ENCODE measurements around the gene SCN7A.

Gene SCN7A

GRCh38 chr2:166518634-166519390 lies 24.8 kb upstream of the SCN7A start:
- DNase-seq (ENCODE audit: low read depth): no peak
- TF ChIP-seq, protein P1, sequence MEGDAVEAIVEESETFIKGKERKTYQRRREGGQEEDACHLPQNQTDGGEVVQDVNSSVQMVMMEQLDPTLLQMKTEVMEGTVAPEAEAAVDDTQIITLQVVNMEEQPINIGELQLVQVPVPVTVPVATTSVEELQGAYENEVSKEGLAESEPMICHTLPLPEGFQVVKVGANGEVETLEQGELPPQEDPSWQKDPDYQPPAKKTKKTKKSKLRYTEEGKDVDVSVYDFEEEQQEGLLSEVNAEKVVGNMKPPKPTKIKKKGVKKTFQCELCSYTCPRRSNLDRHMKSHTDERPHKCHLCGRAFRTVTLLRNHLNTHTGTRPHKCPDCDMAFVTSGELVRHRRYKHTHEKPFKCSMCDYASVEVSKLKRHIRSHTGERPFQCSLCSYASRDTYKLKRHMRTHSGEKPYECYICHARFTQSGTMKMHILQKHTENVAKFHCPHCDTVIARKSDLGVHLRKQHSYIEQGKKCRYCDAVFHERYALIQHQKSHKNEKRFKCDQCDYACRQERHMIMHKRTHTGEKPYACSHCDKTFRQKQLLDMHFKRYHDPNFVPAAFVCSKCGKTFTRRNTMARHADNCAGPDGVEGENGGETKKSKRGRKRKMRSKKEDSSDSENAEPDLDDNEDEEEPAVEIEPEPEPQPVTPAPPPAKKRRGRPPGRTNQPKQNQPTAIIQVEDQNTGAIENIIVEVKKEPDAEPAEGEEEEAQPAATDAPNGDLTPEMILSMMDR (IDR thresholded peaks at IDR 0.05; ENCODE audit: low read depth, low read length, missing control alignments): no peak
- no peak overlapping the region for H3K4me3 ChIP-seq (ENCODE audit: low read depth, low read length)

DNA sequence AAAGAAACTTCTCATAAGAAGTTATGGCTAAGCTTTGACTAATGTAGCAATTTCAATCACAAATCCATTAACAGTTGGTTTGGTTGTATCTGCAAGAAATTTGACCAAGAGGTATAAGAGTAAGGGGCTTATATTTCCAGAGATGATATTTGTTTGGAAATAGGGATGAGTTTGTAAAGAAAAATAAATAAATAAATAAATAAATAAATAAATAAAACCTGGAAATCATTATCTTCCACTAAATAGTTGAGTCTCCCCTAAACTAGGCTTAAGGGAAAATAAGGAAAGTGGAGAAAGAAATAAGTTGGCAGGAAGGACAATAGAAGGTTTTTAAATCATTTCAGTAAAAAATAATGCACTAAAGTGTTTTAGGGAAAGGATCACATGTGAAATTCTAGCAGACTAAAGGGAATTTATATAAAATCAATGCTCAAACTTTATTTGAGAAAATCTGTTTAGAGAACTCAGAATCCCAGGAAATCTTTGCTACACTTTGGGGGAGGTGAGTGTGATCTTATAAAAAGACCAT lies 23.5 kb upstream of the SCN7A start:
- TF ChIP-seq, protein P1 (IDR thresholded peaks at IDR 0.05; ENCODE audit: low read depth, low read length, missing control alignments): no peak

DNA sequence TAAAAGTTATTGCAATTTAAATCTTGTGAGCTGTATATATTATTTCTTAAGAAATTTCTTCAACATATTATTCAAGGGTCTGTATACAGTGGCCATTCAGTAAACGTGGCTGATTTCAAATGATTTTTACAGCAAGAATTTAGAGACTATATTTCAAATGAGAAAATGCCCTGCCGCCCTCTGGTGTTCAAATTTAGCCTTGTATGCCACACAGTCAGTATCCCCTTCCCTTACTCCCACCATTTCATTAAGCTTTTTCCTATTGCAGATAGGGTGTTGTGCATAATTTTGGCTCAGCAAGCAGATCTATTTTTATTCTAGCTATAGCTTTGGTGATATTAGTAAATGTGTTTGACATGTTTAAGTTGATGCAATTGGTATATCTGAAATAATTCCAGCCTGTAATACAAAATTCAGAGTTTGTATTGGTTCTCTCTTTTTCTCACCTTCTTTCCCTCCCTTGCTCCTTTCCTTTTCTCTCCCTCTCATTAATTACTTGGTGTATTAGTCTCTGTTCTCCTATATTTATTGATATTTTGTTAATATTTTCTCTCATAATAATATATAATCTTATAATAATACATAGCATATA lies 22.8 kb upstream of the SCN7A start:
- DNase-seq (ENCODE audit: low read depth): no peak
- TF ChIP-seq, protein P1 (IDR thresholded peaks at IDR 0.05; ENCODE audit: low read depth, low read length, missing control alignments): peak; percentile 34
- H3K4me3 ChIP-seq (ENCODE audit: low read depth, low read length): no peak overlapping the region

More for the DNA sequence above, 23.5 kb upstream of the SCN7A start:
- no peak overlapping the region for H3K4me3 ChIP-seq (ENCODE audit: low read depth, low read length)
- no peak for DNase-seq (ENCODE audit: low read depth)

DNA sequence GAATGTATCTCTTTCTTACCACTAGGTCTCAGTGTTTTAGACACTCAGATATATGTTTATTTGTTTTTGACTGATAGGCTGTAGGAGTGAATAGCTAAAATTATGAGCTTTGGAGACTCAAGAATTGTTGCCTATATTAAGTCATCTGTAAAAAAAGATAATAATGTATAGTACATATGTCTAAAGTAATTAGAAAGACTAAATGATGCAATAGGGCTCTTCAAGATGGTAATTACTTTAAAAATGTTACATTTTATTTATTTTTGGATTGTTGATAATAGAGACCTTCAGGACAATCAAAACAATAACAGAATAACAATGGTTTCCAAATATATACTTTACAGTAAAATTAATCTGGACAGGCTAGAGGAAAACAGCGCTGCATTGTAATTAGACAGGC lies 19.9 kb upstream of the SCN7A start:
- DNase-seq (ENCODE audit: low read depth): no peak
- TF ChIP-seq, protein P1 (IDR thresholded peaks at IDR 0.05; ENCODE audit: low read depth, low read length, missing control alignments): no peak
- no peak overlapping the region for H3K4me3 ChIP-seq (ENCODE audit: low read depth, low read length)

- TF ChIP-seq, protein P1 (IDR thresholded peaks at IDR 0.05; ENCODE audit: low read depth, low read length, missing control alignments): no peak
- no peak overlapping the region for H3K4me3 ChIP-seq (ENCODE audit: low read depth, low read length)
- no peak for DNase-seq (ENCODE audit: low read depth)
Measured at GRCh38 chr2:166499281-166499680, 5.2 kb upstream of the SCN7A start.

DNA sequence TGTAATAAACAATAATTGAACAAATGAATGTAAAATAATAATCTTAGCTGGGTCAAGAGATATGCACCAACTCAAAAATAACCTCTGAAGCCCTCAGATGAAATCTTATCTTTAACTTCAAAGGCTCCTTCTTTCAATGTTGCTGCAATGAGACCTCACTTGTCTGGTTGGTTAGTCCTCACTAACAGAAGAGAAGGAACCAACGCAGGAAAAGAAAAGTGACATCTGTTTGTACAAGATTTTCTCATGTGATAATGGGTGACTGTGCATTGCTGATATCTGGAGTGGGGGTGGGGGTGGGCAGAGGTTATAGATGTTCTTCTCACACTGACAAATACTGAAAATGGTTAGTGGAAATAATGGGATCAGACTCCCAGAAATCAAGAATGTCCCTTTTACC lies 2.6 kb downstream of the SCN7A start:
- H3K4me3 ChIP-seq (ENCODE audit: low read depth, low read length): no peak overlapping the region
- TF ChIP-seq, protein P1 (IDR thresholded peaks at IDR 0.05; ENCODE audit: low read depth, low read length, missing control alignments): no peak
- no peak for DNase-seq (ENCODE audit: low read depth)
